Right lobe of liver (tissue), 4 donors: ENCODE measurements around the gene NFKBIZ.

Source experiments
- POLR2A ChIP-seq: fragments of 450-650 bp; IDR thresholded peaks from one replicate; pipeline ENCODE4 v1.6.1; 2017; ENCODE audit warnings: antibody characterized with exemption, mild to moderate bottlenecking
- TF ChIP-seq, protein P1 (sequence below), 4 donors: fragments of 200-600 bp in 3 of 4; fragments of 450-650 bp in 1 of 4; IDR thresholded peaks; one replicate each; pipeline versions ENCODE4 v1.5.1 to v1.8.0; 2016 to 2022; ENCODE audit warnings: antibody characterized with exemption in 4 of 4, mild to moderate bottlenecking in 2 of 4
- donor health status: DM: no; HTN: no; CAD: no.
- donor health status: DM: no; HTN: no; CAD: no.
- donor health status: DM: no; HTN: yes; CAD: no.

DNA sequence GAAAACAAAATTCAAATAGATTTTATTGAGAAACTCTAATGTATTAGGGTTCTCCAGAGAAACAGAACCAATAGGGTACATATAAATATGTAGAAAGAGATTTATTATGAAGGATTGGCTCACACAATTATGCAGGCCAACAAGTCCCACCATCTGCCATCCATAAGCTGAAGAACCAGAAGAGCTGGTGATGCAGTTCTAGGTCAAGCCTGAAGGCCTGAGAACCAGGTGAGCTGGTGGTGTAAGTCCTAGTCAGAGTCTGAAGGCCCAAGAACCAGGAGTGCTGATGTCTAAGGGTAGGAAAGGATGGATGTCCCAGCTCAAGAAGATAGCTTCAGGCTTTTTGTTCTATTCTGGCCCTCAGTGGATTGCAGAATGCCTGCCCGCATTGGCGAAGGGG lies 2.6 kb upstream of the NFKBIZ start:
- TF ChIP-seq, protein P1, sequence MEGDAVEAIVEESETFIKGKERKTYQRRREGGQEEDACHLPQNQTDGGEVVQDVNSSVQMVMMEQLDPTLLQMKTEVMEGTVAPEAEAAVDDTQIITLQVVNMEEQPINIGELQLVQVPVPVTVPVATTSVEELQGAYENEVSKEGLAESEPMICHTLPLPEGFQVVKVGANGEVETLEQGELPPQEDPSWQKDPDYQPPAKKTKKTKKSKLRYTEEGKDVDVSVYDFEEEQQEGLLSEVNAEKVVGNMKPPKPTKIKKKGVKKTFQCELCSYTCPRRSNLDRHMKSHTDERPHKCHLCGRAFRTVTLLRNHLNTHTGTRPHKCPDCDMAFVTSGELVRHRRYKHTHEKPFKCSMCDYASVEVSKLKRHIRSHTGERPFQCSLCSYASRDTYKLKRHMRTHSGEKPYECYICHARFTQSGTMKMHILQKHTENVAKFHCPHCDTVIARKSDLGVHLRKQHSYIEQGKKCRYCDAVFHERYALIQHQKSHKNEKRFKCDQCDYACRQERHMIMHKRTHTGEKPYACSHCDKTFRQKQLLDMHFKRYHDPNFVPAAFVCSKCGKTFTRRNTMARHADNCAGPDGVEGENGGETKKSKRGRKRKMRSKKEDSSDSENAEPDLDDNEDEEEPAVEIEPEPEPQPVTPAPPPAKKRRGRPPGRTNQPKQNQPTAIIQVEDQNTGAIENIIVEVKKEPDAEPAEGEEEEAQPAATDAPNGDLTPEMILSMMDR (IDR thresholded peaks at IDR 0.05) = no peak
- TF ChIP-seq POLR2A = no peak
